Esophagus muscularis mucosa (tissue), 4 donors: ENCODE results near the gene BAHCC1. TPM values are rescaled to one million over a fixed set of nuclear protein-coding genes. Genes with fewer than 3 reads are reported as not detected.

Experiments used
- DNase-seq: peaks from one replicate; pipeline ENCODE4 v3.0.0-alpha.2; 2017; ENCODE audit errors: extremely low spot score
- H3K27ac ChIP-seq, 4 donors: fragments of 200-600 bp; sonication (generic); replicated peaks in 1 of 4; 1 replicate in 3 of 4; 2 replicates in 1 of 4; pipeline ENCODE4 v1.5.1; 2016 to 2019; ENCODE audit warnings: mild to moderate bottlenecking in 1 of 4
- H3K27me3 ChIP-seq, 4 donors: fragments of 200-600 bp; sonication (generic); one replicate each; pipeline versions ENCODE4 v1.5.1 to v1.6.0; 2016 to 2019
- H3K36me3 ChIP-seq, 4 donors: fragments of 200-600 bp; sonication (generic); one replicate each; pipeline ENCODE4 v1.5.1; 2016 to 2019
- H3K4me1 ChIP-seq, 4 donors: fragments of 200-600 bp; sonication (generic); one replicate each; pipeline ENCODE4 v1.5.1; 2016 to 2019
- H3K4me3 ChIP-seq, 4 donors: fragments of 200-600 bp; sonication (generic); 1 replicate in 2 of 4; 2 replicates in 2 of 4; pipeline ENCODE4 v1.5.1; 2016 to 2019; ENCODE audit warnings: mild to moderate bottlenecking in 4 of 4, moderate library complexity in 1 of 4
- H3K9me3 ChIP-seq, 4 donors: fragments of 200-600 bp; sonication (generic); 1 replicate in 3 of 4; 2 replicates in 1 of 4; pipeline ENCODE4 v1.5.1; 2016 to 2019
- EP300 ChIP-seq: sonication (generic); formaldehyde crosslinking; IDR thresholded peaks from one replicate; pipeline ENCODE4 v1.6.1; 2017; ENCODE audit warnings: antibody characterized with exemption
- POLR2A ChIP-seq: fragments of 450-650 bp; IDR thresholded peaks from one replicate; pipeline ENCODE4 v1.6.1; 2017; ENCODE audit warnings: antibody characterized with exemption, moderate library complexity, mild to moderate bottlenecking, low read depth
- POLR2AphosphoS5 ChIP-seq, 2 donors: sonication (generic); formaldehyde crosslinking; IDR thresholded peaks; one replicate each; pipeline ENCODE4 v1.6.1; 2017; ENCODE audit warnings: antibody characterized with exemption in 2 of 2
- WGBS: methylation state at CpG from one replicate; pipeline ENCODE4 v1.1.5; 2018; 5-methylcytosine and 5-hydroxymethylcytosine counted together
- intact Hi-C: fragments of 100-400 bp; cut with DNase I; formaldehyde crosslinking; loops from one replicate; pipeline ENCODE4 v1.15.1; 2023
- total RNA-seq, 4 donors: library from RNA; depleted of rRNA; stranded (reverse); fragments of >200 nt; gene quantifications; one replicate each; pipeline versions ENCODE4 v1.1.0 to v1.2.1, GENCODE V29; 2016
- TF ChIP-seq, protein P1 (sequence below), 3 experiments: fragments of 200-600 bp in 2 of 3; fragments of 450-650 bp in 1 of 3; sonication (generic) in 2 of 3; IDR thresholded peaks; one replicate each; pipeline ENCODE4 v1.5.1; 2017 to 2019; ENCODE audit warnings: antibody characterized with exemption in 3 of 3, mild to moderate bottlenecking in 2 of 3, moderate library complexity in 1 of 3

The BAHCC1 gene
- total RNA-seq, 4 donors from 2014 or later = 15.9 to 38.1 (median 21.1) TPM

DNA sequence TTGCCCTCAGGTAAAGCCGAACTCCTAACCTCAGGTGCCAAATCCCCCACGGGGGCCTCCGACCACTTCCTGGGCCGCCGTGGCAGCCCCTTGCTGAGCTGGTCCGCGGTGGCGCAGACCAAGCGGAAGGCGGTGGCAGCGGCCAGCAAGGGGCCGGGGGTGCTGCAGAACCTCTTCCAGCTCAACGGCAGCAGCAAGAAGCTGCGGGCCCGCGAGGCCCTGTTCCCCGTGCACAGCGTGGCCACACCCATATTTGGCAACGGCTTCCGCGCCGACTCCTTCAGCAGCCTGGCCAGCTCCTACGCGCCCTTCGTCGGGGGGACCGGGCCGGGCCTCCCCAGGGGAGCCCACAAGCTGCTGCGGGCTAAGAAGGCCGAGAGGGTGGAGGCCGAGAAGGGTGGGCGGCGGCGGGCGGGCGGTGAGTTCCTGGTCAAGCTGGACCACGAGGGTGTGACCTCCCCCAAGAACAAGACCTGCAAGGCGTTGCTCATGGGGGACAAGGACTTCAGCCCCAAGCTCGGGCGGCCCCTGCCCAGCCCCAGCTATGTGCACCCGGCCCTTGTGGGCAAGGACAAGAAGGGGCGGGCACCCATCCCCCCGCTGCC is 65.7 kb downstream of the BAHCC1 start:
- intact Hi-C loops = no loop called here

DNA sequence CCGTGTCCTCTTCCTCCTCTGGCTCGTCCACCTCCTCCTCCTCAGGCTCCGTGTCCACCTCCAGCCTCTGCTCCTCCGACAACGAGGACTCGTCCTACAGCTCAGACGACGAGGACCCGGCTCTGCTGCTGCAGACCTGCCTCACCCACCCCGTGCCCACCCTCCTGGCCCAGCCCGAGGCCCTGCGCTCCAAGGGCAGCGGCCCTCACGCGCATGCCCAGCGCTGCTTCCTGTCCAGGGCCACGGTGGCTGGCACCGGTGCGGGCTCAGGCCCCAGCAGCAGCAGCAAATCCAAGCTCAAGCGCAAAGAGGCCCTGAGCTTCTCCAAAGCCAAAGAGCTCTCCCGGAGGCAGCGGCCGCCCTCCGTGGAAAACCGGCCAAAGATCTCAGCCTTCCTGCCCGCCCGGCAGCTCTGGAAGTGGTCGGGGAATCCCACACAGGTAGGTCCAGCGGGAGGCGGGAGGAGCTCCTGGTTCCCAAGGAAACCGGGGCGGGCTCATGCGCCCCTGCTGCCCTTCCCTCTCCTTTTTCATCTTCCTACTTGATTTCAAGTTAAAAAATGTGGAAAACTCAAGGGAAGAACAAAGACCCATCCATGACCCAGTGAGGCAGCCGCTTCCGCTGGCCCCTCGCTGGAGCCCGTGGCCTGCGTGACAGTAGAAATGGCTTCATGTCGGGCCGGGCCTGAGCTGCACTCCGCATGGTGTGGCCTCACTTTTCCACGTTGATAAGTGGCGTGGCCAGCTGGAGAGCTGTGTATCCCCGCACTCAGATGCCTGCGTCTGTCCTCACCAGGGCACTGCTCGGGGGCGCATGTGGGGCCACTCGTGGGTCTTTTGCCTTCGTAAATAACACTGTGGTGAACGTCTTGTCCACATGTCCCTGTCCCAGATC is 66.6 kb downstream of the BAHCC1 start:
- WGBS = 92% methylated on average over 43 of the region's 50 CpGs
- peaks cover 26 to 77% (median 56%) of the 10 kb centered on the region in 4 donors for H3K36me3 ChIP-seq
- DNase-seq = no peak
- peaks cover 0 to 4% (median 3%) of the 10 kb centered on the region in 4 donors for H3K4me1 ChIP-seq
- intact Hi-C loops = no loop called here
- no peak overlapping the region for H3K27ac ChIP-seq
- no peaks in the 10 kb centered on the region for H3K27me3 ChIP-seq
- no peak overlapping the region for H3K4me3 ChIP-seq
- TF ChIP-seq EP300 = no peak
- no peak for TF ChIP-seq POLR2AphosphoS5 (IDR thresholded peaks at IDR 0.05)
- TF ChIP-seq POLR2A = no peak
- TF ChIP-seq, protein P1, sequence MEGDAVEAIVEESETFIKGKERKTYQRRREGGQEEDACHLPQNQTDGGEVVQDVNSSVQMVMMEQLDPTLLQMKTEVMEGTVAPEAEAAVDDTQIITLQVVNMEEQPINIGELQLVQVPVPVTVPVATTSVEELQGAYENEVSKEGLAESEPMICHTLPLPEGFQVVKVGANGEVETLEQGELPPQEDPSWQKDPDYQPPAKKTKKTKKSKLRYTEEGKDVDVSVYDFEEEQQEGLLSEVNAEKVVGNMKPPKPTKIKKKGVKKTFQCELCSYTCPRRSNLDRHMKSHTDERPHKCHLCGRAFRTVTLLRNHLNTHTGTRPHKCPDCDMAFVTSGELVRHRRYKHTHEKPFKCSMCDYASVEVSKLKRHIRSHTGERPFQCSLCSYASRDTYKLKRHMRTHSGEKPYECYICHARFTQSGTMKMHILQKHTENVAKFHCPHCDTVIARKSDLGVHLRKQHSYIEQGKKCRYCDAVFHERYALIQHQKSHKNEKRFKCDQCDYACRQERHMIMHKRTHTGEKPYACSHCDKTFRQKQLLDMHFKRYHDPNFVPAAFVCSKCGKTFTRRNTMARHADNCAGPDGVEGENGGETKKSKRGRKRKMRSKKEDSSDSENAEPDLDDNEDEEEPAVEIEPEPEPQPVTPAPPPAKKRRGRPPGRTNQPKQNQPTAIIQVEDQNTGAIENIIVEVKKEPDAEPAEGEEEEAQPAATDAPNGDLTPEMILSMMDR (IDR thresholded peaks at IDR 0.05) = no peak
- H3K9me3 ChIP-seq = no peaks in the 10 kb centered on the region

More for the DNA sequence above, 65.7 kb downstream of the BAHCC1 start:
- 83% methylated on average over 29 of the region's 43 CpGs for WGBS
- no peak for DNase-seq
- peaks cover 26 to 80% (median 58%) of the 10 kb centered on the region in 4 donors for H3K36me3 ChIP-seq
- no peak overlapping the region for H3K27ac ChIP-seq
- TF ChIP-seq, protein P1 (IDR thresholded peaks at IDR 0.05) = no peak
- TF ChIP-seq POLR2A = no peak
- no peak for TF ChIP-seq POLR2AphosphoS5 (IDR thresholded peaks at IDR 0.05)
- TF ChIP-seq EP300 = no peak
- H3K4me3 ChIP-seq = no peak overlapping the region
- H3K27me3 ChIP-seq = no peaks in the 10 kb centered on the region
- H3K4me1 ChIP-seq = peaks cover 0 to 12% (median 3%) of the 10 kb centered on the region in 4 donors
- H3K9me3 ChIP-seq = no peaks in the 10 kb centered on the region

DNA sequence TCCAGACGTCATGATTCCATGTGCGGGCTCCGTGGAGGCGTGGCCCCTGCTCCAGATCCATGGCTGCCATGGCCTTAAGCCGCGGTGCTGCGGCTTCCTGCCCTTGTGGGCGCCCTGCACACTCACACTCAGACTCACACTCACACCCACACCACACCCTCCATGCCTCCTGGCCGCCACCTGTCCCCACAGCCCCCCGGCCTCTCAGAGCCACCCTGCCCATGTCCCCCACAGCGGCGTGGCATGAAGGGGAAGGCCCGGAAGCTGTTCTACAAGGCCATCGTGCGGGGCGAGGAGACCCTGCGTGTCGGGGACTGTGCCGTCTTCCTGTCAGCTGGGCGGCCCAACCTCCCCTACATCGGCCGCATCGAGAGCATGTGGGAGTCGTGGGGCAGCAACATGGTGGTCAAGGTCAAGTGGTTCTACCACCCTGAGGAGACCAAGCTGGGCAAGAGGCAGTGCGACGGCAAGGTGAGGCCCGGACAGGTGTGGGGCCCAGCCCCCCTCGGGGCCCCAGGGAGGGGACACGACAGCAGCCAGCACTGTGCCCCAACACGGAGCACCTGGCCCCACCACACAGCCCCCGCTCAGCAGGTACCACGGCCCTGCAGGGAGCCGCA is 67.4 kb downstream of the BAHCC1 start:
- 99% methylated on average over 13 of the region's 33 CpGs for WGBS
- no peaks in the 10 kb centered on the region for H3K9me3 ChIP-seq
- peaks cover 0 to 4% (median 2%) of the 10 kb centered on the region in 4 donors for H3K4me1 ChIP-seq
- no peak for DNase-seq
- H3K27ac ChIP-seq = no peak overlapping the region
- intact Hi-C loops = no loop called here
- no peak overlapping the region for H3K4me3 ChIP-seq
- H3K27me3 ChIP-seq = no peaks in the 10 kb centered on the region
- TF ChIP-seq POLR2AphosphoS5 (IDR thresholded peaks at IDR 0.05) (no peak), EP300 (no peak), POLR2A (no peak)
- TF ChIP-seq, protein P1 (IDR thresholded peaks at IDR 0.05) = no peak
- peaks cover 26 to 81% (median 56%) of the 10 kb centered on the region in 4 donors for H3K36me3 ChIP-seq

DNA sequence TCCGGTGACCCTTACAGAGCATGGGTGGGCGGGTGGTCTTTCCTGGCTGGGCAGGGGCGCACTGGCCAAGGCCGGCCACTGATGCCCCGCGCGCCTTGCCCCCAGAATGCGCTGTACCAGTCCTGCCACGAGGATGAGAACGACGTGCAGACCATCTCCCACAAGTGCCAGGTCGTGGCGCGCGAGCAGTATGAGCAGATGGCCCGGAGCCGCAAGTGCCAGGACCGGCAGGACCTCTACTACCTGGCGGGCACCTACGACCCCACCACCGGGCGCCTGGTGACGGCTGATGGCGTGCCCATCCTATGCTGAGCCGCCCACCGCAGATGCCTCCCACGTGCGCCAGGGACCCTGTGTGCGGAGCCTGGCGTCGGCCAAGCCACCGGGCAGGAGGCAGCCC is 68.2 kb downstream of the BAHCC1 start:
- Histone ChIP-seq H3K4me1 (peaks cover 0 to 4% (median 2%) of the 10 kb centered on the region in 4 donors), H3K4me3 (no peak overlapping the region), H3K27ac (no peak overlapping the region), H3K27me3 (no peaks in the 10 kb centered on the region), H3K9me3 (no peaks in the 10 kb centered on the region), H3K36me3 (peaks cover 21 to 75% (median 53%) of the 10 kb centered on the region in 4 donors)
- intact Hi-C loops = no loop called here
- no peak for DNase-seq
- 95% methylated on average over 27 of the region's 32 CpGs for WGBS
- no peak for TF ChIP-seq EP300
- TF ChIP-seq POLR2A = no peak
- TF ChIP-seq POLR2AphosphoS5 (IDR thresholded peaks at IDR 0.05) = no peak
- TF ChIP-seq, protein P1 (IDR thresholded peaks at IDR 0.05) = no peak
